ENCODE data around the gene C1orf115.
A peak's percentile ranks its signal among the peaks of the same experiment; 100 is the strongest.
"Not testable (repeated sequence)": the region's sequence is repeated elsewhere in the genome, so short reads cannot be mapped to it uniquely, and the experiment has no call there.

C1orf115 gene

DNA sequence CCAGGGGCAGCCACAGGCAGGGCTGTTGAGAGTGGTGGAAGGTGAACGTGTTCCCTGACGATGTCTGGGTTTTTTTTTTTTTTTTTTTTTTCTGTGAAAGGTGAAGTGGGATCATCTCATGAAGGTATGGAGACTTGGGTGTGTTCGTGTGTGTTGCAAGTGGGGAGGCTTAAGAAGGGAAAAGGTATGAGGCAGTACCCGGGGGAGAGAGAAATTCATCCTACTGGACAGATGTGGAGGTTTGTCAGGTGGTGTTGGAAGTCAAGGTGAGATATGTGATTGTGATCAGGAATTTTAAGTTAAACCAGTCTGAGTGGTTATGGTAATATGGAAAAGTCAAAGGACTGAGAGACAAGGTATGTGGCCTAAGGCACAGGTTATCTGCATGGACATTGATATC is 5.3 kb downstream of the C1orf115 start:
- DNase-seq: no peak

DNA sequence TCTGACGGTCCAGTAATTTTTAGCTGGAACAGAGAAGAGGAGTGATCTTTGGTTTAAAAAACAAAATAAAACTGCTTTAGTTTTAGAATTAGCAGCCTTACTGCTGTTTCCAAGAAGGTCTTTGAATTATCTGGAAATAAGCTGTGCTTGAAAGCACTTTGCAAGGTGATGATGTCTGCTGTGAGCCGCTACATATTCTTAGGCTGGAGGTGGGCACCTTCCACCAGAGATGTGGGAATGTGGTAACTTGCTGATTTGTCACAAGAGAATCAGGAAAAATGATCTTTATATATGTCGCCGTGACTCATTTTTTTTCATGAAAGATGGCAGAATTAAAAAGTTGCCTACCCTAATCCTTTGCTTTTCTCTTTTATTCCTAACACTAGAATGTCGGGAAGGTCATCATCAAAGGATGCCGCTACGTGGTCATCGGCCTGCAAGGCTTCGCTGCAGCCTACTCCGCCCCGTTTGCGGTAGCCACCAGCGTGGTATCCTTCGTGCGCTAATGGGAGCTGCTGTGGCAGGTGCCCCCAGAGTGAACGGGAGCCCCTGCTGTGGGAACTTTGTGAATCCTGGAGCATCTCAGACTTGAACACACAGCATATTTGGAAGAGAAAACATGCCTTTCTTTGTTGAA is 6.2 kb downstream of the C1orf115 start:
- DNase-seq: no peak

DNA sequence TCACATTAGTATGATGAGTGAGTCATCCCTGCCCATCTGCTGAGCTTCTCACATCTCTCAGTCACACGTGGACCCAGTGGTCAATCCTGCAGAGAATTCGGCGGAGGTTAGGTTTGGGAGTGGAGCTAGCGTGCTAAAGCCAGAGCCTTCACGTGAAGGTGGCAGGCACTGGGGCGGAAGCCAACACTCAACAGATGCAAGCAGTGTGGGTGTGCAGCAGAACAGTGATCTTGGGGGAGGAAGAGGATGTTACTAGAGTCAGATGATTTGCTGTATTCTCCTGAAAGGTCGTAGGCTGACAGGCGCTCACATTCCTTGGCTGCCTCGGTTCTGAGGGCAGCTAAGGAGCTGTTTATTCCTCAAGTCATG is 6.7 kb downstream of the C1orf115 start:
- DNase-seq: peak; percentile 37

DNA sequence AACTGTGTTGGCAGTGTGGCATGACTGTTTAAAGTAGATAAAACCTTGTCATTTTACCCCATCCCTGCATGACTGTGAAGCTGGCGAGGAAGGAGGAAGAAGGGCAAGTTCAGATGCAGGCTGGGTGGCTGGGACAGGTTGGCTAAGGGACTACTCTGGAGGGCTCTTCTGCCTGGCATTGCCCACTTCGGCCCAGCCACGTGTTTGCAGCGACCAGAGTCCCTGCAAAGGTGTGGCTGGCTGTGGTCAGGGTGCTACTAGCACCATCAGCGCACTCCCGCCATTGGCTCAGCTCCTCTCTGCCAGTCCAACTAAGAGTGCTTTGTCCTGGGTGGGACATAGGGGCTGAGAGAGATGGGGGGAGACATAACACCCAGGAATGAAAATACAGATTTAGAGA is 7.2 kb downstream of the C1orf115 start:
- DNase-seq: no peak

DNA sequence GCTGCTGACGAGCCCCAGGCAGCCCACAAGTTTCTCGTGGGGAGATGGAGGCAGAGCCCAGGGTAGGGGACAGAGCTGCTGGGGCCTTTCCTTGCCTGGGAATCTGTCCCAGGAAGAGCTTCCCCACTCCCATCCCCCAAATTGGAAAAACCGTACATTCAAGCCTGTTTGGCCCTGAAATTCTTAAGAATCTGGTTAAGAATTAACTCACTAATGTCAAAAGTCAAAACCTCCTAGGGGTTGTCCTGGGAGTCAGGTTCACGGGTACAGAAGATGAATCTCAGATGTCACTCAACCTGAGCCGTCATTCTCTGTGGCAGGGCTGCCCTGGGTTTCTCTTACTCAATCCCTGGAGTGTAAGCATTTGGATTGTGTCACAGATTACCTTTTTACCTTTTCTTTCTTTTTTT is 8.4 kb downstream of the C1orf115 start:
- DNase-seq: no peak

DNA sequence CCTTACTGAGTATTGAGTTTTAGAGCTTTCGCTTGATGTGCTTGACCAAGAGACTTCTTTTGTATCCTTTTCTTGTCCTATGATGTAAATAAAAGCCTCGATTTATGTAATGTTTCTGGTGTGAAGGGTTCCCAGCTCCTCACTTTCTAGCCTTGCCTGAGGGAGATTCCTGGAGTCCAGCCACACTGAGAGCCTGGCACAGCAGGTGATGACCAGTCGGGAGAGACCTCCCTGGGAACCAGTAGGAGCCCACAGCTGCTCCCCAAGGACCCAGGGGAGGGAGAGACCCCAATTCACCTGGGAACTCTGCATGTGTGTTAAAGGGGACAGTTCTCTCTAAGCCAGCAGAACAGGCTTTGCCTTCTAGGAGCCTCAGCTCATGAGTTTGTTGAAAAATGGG is 8.9 kb downstream of the C1orf115 start:
- DNase-seq: no peak

DNA sequence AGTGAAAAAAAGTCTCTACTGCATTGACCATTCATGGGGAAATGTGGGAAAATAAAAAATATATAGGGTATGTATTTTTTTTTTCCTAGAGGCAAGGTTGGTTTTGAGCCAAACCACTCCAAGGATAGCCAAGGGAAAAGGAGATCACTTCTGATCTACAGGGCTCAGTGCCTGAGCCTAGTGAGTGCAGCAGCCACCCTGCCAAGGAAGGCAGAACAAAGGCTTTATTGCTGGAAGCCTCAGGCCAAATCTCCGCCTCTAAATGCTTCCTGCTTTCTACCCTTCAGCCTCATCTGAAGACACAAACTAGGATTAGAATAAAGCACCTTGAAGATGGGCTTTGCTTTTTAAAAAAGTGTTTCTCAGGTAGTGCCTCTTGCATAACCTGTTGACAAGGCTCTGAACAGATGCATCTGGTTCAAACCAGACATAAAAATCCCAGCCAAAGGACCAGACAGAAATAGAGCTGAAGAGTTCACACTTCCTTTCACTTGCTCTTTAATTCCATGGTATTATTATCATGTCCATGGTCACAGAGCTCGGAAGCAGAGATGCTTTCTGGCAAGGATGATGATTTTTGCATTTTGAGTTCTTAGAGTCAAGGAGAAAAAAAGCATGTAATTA is 10.5 kb downstream of the C1orf115 start:
- DNase-seq: peak; percentile 11

DNA sequence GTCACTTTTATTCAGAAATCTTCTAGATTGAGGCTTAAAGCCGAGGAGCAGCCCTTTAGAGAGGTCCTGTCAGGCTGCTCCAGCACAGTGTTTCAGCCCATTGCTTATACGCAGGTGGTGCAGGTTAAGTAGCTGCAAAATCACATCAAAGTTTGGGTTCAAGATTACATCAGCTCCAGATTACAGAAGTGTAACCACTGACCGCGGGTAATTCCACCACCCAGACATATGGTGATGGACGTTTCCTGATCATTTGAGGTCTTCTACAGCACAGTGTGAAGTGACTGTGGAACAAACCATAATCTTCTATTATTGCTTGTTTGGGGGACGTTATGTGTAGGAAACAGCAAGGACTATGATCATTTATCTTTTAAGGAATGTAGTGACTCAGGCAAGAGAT is 11.8 kb downstream of the C1orf115 start:
- no peak for DNase-seq

DNA sequence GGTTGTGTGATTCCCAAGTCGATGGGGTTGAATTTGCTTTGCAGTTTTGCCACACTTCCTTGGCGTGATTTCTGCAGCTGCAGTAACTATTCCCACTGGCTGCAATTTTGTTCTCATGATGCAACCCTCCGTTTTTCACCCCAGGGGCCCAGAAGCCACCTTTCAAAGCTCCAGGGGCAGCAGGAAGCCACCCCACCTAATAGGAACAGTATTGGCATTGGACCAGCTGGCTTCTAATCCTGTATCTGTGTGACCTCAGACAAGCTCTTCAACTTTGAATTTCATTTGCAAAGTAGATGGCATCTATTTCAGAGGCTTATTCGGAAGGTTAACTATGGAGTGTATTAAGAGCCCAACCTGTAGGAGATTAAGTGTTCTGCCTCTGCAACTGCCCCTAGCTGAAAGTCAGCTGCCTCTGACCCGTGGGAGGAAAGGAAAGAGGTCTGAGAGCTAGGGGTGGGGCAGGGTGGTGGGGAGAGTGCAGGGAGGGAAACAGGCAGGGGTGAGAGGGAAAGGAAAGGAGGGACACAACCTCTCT is 12.6 kb downstream of the C1orf115 start:
- DNase-seq: no peak

DNA sequence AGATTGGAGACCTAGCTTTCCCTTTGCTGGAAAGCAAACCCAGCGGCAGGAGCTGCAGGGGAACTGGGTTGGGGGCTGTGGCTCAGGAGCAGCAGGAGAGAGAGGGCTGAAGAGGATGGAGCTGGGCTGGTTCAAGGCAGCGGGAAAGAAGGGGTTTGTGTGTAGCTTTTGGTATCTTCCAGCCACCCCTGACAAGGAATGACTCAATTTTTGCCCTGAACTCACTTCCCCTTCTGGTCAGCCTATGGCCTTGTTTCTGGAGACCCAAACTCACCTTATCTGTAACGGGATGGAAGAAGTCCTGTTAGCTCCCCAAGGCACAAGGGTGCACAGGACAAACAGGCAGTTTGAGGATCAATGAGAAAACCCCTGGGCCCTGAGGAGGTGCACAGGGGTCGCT is 13.1 kb downstream of the C1orf115 start:
- DNase-seq: no peak

DNA sequence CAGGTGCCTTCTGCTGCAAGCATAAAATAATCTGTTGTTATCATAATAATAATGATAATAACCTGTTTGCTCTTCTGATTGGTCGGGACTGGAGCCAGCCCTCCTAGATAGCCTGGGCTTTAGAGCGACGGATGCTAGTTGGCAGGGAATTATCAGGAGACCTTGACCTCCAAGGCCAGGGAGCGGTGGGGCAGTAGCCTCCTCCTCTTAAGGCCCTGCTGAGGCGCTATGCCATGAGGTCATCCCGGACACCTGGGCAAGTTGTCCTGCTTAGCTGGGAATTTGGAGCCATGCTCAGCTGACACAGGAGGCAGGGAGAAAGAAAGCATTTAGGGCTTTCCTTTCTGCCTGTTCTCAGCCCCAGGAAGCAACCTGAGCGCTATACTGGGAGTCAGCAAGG is 15.6 kb downstream of the C1orf115 start:
- no peak for DNase-seq

DNA sequence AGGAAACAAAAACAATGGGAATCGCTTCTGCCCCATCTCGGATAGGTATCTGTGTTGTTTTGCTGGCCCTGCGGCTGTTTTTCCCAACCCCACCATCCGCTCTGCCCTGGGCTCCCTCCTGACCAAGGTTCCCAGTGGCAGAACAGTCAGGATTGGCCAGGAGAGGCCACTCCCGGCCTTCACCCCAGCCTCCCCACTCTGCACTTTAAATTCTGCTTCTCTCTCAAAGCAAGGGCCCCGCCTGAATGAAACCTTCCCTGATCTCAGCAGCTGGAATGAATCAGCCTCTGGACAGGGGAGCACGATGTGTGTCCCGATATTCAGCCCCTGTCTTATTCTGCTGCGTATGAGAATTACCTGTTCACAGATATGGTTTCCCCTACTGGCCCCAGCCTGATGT is 16.3 kb downstream of the C1orf115 start:
- DNase-seq: no peak

DNA sequence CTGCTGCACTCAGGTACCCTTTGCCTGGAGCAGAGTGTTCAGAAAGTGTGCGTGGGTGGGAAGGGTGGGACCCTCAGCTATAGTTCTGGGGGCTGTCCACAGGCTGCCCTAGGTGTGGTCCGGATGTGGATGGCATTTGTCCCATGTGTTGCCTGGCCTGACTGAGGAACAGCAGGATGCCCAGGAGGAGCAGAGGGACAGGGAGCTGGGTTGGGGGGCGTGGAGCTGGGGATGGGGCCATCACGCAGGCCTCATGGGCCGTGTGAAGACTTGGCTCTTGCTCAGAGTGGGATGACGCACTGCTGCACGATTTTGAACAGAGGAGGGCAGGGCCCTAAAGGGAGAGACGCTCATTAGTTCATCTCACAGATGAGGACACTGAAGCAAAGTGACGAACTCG is 17.0 kb downstream of the C1orf115 start:
- no peak for DNase-seq

DNA sequence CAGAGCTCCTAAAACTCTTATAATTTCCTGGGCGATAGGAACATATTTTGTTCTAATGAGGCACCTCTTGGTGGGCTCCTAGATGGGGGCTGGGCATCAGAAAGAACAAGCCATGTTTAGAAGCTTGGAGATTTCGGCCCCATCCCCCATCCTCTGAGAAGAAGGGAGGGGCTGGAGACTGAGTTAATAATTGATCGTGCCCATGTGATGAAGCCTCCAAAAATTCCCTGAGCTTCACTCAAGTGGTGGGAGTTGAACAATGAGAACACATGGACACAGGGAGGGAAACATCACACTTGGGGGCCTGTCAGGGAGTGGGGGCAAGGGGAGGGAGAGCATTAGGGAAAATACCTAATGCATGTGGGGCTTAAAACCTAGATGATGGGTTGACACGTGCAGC is 18.1 kb downstream of the C1orf115 start:
- DNase-seq: no peak

DNA sequence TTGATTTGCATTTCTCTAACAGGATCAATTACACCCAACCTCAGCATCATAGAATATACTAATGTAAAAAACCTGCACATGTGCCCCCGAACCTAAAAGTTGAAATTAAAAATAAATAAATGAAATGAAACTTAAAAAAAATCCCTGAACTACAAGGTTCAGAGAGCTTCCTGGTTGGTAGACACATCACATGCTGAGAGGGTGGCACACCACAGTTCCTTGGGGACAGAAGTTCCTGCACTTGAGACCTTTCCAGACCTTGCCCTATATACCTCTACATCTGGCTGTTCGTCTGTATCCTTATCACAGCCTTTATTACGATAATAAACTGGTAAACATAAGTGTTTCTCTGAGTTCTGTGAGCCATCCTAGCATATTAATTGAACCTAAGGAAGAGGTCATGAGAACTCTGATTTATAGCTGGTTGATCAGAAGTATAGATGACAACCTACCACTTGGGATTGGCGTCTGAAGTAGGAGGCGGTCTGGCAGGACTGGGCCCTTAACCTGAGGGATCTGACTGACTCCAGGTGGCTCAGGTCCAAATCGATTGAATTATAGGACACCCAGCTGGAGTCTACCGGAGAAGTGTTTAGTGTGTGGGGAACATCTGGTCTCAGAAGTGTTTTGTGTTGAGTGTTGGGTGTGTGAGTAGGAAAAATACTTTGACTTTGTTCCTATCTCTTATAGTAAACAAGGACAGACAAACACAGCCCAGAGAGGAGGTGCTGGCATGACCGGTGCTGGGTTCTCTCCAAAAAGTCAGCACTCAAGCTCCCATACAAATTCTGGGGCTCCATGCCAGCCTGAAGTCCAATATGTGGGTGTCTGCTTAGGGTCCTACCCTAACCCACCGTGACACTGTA is 19.0 kb downstream of the C1orf115 start:
- DNase-seq: no peak

DNA sequence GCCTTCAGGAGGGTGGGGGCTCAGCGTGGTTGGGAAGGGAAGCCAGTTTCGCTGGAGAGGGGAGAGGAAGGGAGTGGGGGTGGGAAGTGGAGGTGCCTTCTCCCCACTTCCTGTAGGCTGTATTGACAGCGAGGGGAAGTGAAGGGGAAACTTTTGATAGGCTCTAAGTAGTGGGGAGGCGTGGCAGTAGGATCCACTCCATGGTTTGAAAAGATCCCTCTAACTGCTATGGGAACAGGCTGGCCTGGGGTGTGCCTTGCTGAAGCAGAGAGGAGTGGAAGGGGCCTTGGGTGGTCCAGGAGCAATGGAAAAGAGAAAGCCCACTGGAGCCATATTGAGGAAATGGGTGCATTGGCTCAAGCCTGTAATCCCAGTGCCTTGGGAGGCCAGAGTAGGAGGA is 20.2 kb downstream of the C1orf115 start:
- no peak for DNase-seq

DNA sequence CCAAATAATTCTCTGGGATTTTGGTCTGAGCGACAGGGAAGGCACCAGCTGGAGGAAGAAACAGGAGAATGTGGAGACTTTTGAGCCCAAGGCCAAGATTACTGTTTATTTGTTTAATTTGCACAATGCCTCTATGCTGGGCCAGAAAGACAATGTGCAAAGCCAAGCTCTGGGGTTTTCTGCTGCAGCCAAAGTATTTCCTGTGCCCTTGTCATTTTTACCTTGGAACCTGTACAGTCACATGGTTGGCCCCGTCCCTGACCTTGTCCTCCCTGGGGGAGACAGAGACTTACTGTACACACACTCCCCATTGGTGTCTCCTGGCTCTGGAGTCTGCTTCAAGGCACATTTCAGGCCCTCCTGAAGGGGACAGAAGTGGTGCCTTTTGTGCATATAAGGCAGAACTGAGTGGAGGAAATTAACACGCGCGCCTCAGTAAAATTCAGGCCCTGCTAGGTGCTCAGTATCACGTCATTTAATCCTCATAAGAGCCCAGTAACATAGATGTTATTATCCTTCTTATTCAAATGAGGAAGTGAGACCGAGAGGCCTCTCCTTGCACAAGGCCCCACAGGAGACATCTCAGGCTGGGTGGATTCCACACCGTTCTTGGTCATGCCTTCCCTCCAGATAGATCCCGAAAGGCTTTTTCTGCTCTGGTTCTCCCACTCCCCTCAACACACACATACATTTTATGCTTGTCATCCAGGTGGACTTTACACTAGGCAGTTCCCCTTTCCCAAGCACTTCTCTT is 21.1 kb downstream of the C1orf115 start:
- no peak for DNase-seq

DNA sequence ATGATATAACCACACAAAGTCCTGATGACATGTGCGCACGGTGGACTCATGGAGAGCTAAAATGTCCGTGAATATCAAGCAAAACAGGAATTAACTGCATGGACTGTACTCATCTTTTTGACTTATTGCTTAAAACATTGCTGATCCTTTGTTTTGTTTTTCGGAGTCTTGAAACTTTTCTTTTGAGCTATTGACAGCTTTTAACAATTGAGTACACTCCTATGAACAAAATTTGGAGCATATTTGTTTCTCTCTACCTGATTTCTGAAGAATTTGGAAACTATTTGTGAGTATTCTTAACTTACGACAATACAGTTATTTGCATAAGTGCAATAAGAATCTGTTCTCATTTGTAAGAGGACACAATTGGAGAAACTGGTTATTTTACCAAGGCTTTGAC is 25.8 kb downstream of the C1orf115 start:
- not testable (repeated sequence) for DNase-seq

DNA sequence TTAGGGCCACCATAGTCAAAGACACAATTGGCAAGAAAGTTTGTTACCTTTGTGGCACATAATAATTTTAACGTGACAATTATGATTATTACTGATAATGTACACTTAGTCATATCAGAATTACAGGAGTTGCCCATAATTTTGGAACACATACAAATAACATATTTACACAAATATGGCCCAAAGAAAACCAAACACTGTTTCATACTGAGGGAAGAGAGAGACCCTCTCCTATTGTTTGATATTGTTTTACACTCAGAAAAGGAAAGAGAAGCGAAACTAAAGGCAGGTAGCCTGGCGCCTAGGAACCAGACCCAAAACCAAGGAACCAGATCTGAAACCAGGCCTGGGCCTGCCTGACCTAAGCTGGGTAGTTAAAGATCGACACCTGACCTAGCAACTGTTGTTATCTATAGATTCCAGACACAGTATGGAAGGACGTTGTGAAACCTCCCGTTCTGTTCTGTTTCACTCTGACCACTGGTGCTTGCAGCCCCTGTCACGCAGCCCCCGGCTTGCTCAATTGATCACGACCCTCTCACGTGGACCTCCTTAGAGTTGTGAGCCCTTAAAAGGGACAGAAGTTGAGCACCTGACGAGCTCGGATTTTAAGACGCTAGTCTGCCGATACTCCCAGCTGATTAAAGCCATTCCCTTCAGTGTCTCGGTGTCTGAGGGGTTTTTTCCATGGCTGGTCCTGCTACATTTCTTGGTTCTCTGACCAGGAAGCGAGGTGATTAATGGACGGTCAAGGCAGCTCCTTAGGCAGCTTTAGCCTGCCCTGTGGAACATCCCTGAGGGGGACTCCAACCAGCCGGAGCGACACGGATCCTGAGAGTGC is 27.9 kb downstream of the C1orf115 start:
- no peak for DNase-seq

DNA sequence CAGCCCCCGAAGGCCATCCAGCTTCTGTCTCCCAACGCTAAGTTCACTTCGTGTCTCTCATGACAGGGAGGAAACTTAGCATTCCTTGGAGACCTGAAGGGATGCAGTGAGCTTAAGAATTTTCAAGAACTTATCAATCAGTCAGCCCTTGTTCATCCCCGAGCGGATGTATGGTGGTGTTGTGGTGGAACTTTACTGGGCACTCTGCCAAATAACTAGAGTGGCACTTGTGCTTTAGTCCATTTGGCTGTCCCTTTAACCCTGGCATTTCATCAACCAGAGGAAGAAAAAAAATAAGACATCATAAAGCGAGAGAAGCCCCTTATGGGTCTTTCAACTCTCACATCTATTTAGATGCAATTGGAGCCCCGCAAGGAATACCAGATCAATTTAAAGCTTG is 31.1 kb downstream of the C1orf115 start:
- DNase-seq: not testable (repeated sequence)

DNA sequence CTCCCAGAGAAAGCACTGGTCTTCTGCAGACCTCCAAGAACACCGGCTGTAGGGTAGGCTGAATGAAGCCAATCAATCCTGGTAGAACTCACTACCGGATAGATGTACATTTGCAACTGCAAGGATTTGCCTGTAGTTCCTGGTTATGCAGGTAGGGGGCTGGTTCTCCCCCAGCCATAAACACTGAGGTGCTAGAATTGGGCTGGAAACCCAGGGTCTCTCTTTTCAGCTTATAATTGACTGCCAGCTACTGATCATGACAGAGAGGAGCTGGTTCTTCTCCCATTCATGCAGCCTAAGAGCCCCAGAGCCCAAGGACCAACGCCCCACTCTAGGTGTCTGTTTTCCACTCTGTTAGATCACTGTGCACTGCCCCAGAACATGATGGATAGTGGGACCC is 36.5 kb downstream of the C1orf115 start:
- DNase-seq: no peak

DNA sequence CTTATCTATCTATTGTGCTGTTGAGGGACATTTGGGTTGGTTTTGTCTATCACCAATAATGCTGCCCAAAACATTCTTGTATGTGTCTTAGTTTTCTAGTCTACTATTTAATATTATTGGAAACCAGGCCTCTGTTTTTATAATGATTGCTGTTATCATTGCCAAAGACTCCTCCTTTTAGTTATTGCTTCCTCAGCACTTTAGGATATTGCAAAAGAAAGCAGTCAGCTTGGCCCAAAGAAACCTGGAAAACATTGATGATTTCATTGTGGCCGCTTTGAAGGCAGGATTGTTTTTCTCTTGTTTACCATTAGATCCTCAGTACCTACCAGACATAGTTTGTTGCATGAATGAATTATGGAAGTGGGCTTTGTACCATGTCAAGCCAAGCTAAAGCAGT is 37.4 kb downstream of the C1orf115 start:
- no peak for DNase-seq
